ENCODE results near the gene STRIP1.
"Not testable (repeated sequence)": the region's sequence is repeated elsewhere in the genome, so short reads cannot be mapped to it uniquely, and the experiment has no call there.

STRIP1 gene

GRCh38 chr1:110065841-110066240 lies 31.4 kb downstream of the STRIP1 start:
- DNase-seq, result peak in 1 of 10 donors; percentile 73
- intact Hi-C loops (cut with DNase I), result no loop called here

- DNase-seq, result peak in 1 of 10 donors; percentile 75
- intact Hi-C loops (cut with DNase I), result no loop called here
Observed at GRCh38 chr1:110067479-110067892, 33.1 kb downstream of the STRIP1 start.

- DNase-seq, result peak in 2 of 10 donors; percentile 67 to 84
- intact Hi-C loops (cut with DNase I), result no loop called here
Observed at GRCh38 chr1:110067893-110068645, 33.6 kb downstream of the STRIP1 start.

- intact Hi-C loops (cut with DNase I), result no loop called here
- DNase-seq, result peak in 1 of 10 donors; percentile 62
Observed at GRCh38 chr1:110068646-110069403, 34.4 kb downstream of the STRIP1 start.

- intact Hi-C loops (cut with DNase I), result no loop called here
- DNase-seq, result peak in 2 of 10 donors; percentile 64 to 71
Observed at GRCh38 chr1:110069404-110070281, 35.2 kb downstream of the STRIP1 start.

- intact Hi-C loops (cut with DNase I), result no loop called here
- DNase-seq, result no peak
Observed at GRCh38 chr1:110070282-110070669, 35.9 kb downstream of the STRIP1 start.

GRCh38 chr1:110070671-110071242 lies 36.3 kb downstream of the STRIP1 start, which contains the start of gene ALX3:
Gene ALX3 (minus strand): TSS chr1:110070672. CDS start chr1:110070612, 60 bp downstream.
- intact Hi-C loops (cut with DNase I), result no loop called here
- no peak for DNase-seq

- no peak for DNase-seq
- intact Hi-C loops (cut with DNase I), result no loop called here
Observed at GRCh38 chr1:110074166-110074565, 39.7 kb downstream of the STRIP1 start.

- intact Hi-C loops (cut with DNase I), result no loop called here
- DNase-seq, result peak in 2 of 10 donors; percentile 37 to 50
Observed at GRCh38 chr1:110076789-110077500, 42.5 kb downstream of the STRIP1 start.

- intact Hi-C loops (cut with DNase I); DNase-seq: not testable (repeated sequence)
Observed at GRCh38 chr1:110079995-110080394, 45.6 kb downstream of the STRIP1 start.

- peak in 1 of 10 donors; percentile 39 for DNase-seq
- intact Hi-C loops (cut with DNase I), result no loop called here
Observed at GRCh38 chr1:110081061-110081460, 46.6 kb downstream of the STRIP1 start.

GRCh38 chr1:110082477-110082876 lies 48.1 kb downstream of the STRIP1 start:
- intact Hi-C loops (cut with DNase I), result no loop called here
- DNase-seq, result peak in 1 of 10 donors; percentile 1

GRCh38 chr1:110083061-110083865 lies 48.8 kb downstream of the STRIP1 start:
- no peak for DNase-seq
- intact Hi-C loops (cut with DNase I), result no loop called here

- intact Hi-C loops (cut with DNase I), result no loop called here
- peak in 1 of 10 donors; percentile 80 for DNase-seq
Observed at GRCh38 chr1:110083866-110084226, 49.4 kb downstream of the STRIP1 start.

- intact Hi-C loops (cut with DNase I), result no loop called here
- DNase-seq, result peak in 2 of 10 donors; percentile 66 to 82
Observed at GRCh38 chr1:110084227-110085078, 50.0 kb downstream of the STRIP1 start.

GRCh38 chr1:110085671-110086070 lies 51.2 kb downstream of the STRIP1 start:
- DNase-seq, result peak in 2 of 10 donors; percentile 8 to 46
- intact Hi-C loops (cut with DNase I), result no loop called here

GRCh38 chr1:110086961-110087360 lies 52.5 kb downstream of the STRIP1 start:
- no peak for DNase-seq
- intact Hi-C loops (cut with DNase I), result no loop called here
